Panc1 (cell line): ENCODE measurements around the gene BMAL1. TPM values are rescaled to one million over a fixed set of nuclear protein-coding genes. Genes with fewer than 3 reads are reported as not detected.

ENCODE experiments used
- ATAC-seq: fragments of 200-7000 bp; cut with Tn5 transposase; 2 replicates; pipeline ENCODE4 v1.9.1; 2020; ENCODE audit warnings: mild to moderate bottlenecking, moderate library complexity
- BruUV-seq: library from RNA; stranded (reverse); fragments of 400-500 nt; replicated peaks from 2 replicates; lab custom pipeline; 2021; lab: Mats Ljungman, UMichigan
- CTCF ChIA-PET: fragments of 300-600 bp; sonication (Branson Sonifier 250); formaldehyde crosslinking; loops from one replicate; lab custom pipeline; 2022; ENCODE audit warnings: antibody characterized with exemption; lab: Charles Lee
- POLR2A ChIA-PET: fragments of 300-600 bp; sonication (Branson Sonifier 250); formaldehyde crosslinking; loops from one replicate; lab custom pipeline; 2022; ENCODE audit warnings: antibody characterized with exemption; lab: Charles Lee
- DNase-seq: peaks from one replicate; pipeline ENCODE4 v3.0.0-alpha.2; 2010; ENCODE audit warnings: low read depth, low spot score
- H3K27ac ChIP-seq: 2 replicates; pipeline ENCODE4 v1.5.1; 2011; ENCODE audit warnings: mild to moderate bottlenecking, low read length, inconsistent platforms
- H3K27me3 ChIP-seq: fragments of 200-500 bp; sonication (Bioruptor generic); 2 replicates; pipeline ENCODE4 v1.6.0; 2014; ENCODE audit warnings: low read length, inconsistent platforms; ENCODE audit not compliant: control insufficient read depth, insufficient read depth
- H3K36me3 ChIP-seq: fragments of 200-500 bp; sonication (Bioruptor generic); 2 replicates; pipeline ENCODE4 v1.5.1; 2014; ENCODE audit warnings: inconsistent platforms, mild to moderate bottlenecking, low read length, moderate library complexity; ENCODE audit not compliant: control insufficient read depth, insufficient read depth
- H3K4me1 ChIP-seq: 2 replicates; pipeline ENCODE4 v1.5.1; 2011; ENCODE audit warnings: inconsistent platforms, mild to moderate bottlenecking, low read length, moderate library complexity; ENCODE audit not compliant: control insufficient read depth, insufficient read depth
- H3K4me3 ChIP-seq, 2 experiments: 2 replicates each; pipeline ENCODE4 v1.5.1; 2011 to 2012; ENCODE audit warnings: low read depth in 2 of 2, low read length in 2 of 2, mild to moderate bottlenecking in 2 of 2, inconsistent platforms in 1 of 2, moderate library complexity in 1 of 2
- H3K9me3 ChIP-seq: fragments of 200-500 bp; sonication (Bioruptor generic); 2 replicates; pipeline ENCODE4 v1.5.1; 2014; ENCODE audit warnings: low read depth, mild to moderate bottlenecking, inconsistent platforms, low read length, moderate library complexity; ENCODE audit not compliant: control insufficient read depth, insufficient read depth
- CTCF ChIP-seq: fragments of 450-650 bp; IDR thresholded peaks from 2 replicates; pipeline ENCODE4 v1.5.1; 2017; ENCODE audit warnings: mild to moderate bottlenecking
- POLR2AphosphoS5 ChIP-seq: IDR thresholded peaks from 2 replicates; pipeline ENCODE4 v1.6.1; 2012; ENCODE audit warnings: mild to moderate bottlenecking, low read depth, low read length, moderate library complexity
- REST ChIP-seq, 2 experiments: IDR thresholded peaks; 2 replicates each; pipeline ENCODE4 v1.6.1; 2011 to 2012; ENCODE audit warnings: low read depth in 2 of 2, control low read depth in 1 of 2, low read length in 1 of 2, mild to moderate bottlenecking in 1 of 2, moderate library complexity in 1 of 2; ENCODE audit not compliant: insufficient read depth in 1 of 2
- SIN3A ChIP-seq: IDR thresholded peaks from 2 replicates; pipeline ENCODE4 v1.6.1; 2012; ENCODE audit warnings: low read depth, mild to moderate bottlenecking, low read length, moderate library complexity, borderline replicate concordance; ENCODE audit not compliant: insufficient read depth
- TCF7L2 ChIP-seq: IDR thresholded peaks from 2 replicates; pipeline ENCODE4 v1.6.1; 2011; ENCODE audit warnings: mild to moderate bottlenecking, low read depth, low read length, inconsistent platforms
- in situ Hi-C: cut with HindIII; loops from 2 replicates; pipeline ENCODE4 v1.10.0; 2016; ENCODE audit warnings: low sequenced_read_pairs, low pct_unique_long_range_greater_than_20kb
- intact Hi-C: fragments of 100-400 bp; cut with micrococcal nuclease; formaldehyde crosslinking; loops from one replicate; pipeline ENCODE4 v1.10.0; 2022; ENCODE audit not compliant: unreplicated experiment
- total RNA-seq: library from RNA; stranded (reverse); gene quantifications from one replicate; pipeline ENCODE4 v1.2.1, GENCODE V29; 2021; ENCODE audit not compliant: unreplicated experiment

BMAL1 gene
- total RNA-seq, 1 experiment from 2014 or later, result 9.3 TPM

DNA sequence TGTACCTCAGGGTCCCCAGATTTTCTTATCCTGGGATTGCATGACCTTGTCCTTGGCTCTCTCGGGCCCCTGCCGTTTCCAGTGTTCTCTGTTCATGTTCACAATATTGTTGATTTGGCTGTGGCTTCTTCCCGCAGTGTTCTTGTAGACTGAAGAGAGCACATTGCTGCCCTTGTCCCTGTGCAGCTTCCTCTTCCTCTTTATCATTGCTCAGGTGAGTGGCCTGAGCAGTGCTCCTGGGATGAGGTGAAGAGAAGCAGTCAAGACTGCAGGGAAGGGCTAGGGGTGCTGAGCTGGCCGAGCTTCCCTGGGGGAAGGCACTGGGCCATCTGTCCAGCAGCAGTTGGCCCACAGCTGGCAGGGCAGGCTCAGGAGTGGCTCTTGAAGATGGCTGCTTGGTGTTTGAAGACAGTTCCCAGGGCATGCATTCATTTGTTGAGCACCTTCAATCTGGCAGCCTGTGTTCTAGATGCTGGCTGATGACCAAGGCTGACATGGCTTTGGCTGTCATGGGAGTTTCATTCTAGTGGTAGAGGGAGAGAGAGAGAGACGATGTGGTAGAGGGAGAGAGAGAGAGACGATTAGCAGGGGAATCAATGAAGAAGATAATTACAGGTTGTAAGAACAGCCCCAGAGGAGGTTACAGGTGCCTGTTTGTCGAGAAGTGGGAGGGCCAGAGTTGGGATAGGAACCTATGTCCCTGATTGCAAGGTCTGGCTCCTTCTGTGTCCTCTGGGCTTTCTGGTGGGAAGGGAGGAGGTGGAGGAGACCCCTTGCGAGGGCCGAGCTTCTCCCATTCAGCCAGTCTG, 17.4 kb downstream of the BMAL1 start:
- DNase-seq (no peak), ATAC-seq (no peak)
- Histone ChIP-seq H3K4me1 (no peaks in the 10 kb centered on the region), H3K4me3 (no peak overlapping the region), H3K36me3 (no peaks in the 10 kb centered on the region), H3K9me3 (no peaks in the 10 kb centered on the region), H3K27me3 (no peaks in the 10 kb centered on the region), H3K27ac (no peak overlapping the region)
- ChIA-PET CTCF (no interaction called here), POLR2A (no interaction called here)
- no TSS peak for BruUV-seq
- no peak for TF ChIP-seq POLR2AphosphoS5
- TF ChIP-seq TCF7L2, result no peak
- intact Hi-C loops (no loop called here), in situ Hi-C loops (no loop called here)

- TF ChIP-seq TCF7L2, result no peak
- no peak for TF ChIP-seq POLR2AphosphoS5
- TF ChIP-seq SIN3A, result no peak
- no peak for TF ChIP-seq CTCF
- TF ChIP-seq REST (IDR thresholded peaks at IDR 0.05; ENCODE audit: insufficient read depth in 1 of 2, low read depth in 2 of 2, low read length in 1 of 2), result no peak
- no peaks in the 10 kb centered on the region for H3K4me1 ChIP-seq
- in situ Hi-C loops, result no loop called here
- intact Hi-C loops, result no loop called here
- H3K4me3 ChIP-seq, result no peak overlapping the region
- no peaks in the 10 kb centered on the region for H3K27me3 ChIP-seq
- DNase-seq, result no peak
- H3K36me3 ChIP-seq, result no peaks in the 10 kb centered on the region
- BruUV-seq, result no TSS peak
- no peaks in the 10 kb centered on the region for H3K9me3 ChIP-seq
- no peak for ATAC-seq
- no peak overlapping the region for H3K27ac ChIP-seq
- ChIA-PET POLR2A (no interaction called here), CTCF (no interaction called here)
These were observed 19.8 kb downstream of the BMAL1 start for GRCh38 chr11:13297308-13297916.

DNA sequence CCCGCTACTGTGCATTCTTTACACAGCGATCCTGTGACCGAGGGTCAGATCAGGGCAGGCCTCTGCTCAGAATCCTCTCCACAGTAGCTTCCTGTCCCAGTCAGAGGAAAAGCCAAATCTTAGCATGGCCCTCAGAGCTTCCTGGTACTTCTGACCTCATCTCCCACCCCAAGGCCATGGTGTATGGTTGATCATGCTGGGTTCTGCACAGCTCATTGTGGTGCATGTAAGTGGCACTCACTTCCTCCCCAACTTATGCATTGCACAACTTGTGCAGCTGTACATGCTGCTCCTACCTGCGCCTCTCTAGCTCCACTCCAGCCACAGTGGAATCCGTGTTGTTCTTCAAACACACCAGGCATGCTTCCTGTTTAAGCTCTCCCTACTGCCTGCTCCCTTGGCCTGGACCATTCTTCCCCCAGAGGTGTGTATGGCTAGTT, 20.3 kb downstream of the BMAL1 start:
- BruUV-seq, result no TSS peak
- Histone ChIP-seq H3K36me3 (no peaks in the 10 kb centered on the region), H3K9me3 (no peaks in the 10 kb centered on the region), H3K27me3 (no peaks in the 10 kb centered on the region), H3K4me3 (no peak overlapping the region), H3K4me1 (no peaks in the 10 kb centered on the region), H3K27ac (no peak overlapping the region)
- no peak for DNase-seq
- CTCF ChIA-PET, result no interaction called here
- in situ Hi-C loops, result no loop called here
- POLR2A ChIA-PET, result no interaction called here
- TF ChIP-seq CTCF (no peak), SIN3A (no peak), REST (IDR thresholded peaks at IDR 0.05; ENCODE audit: insufficient read depth in 1 of 2, low read depth in 2 of 2, low read length in 1 of 2) (no peak), TCF7L2 (no peak), POLR2AphosphoS5 (no peak)
- intact Hi-C loops, result no loop called here
- ATAC-seq, result no peak
